AG10803 (cell line): ENCODE results near the gene ZNF248.

Experiments
- DNase-seq: peaks from one replicate; pipeline ENCODE4 v3.0.0; 2010; ENCODE audit warnings: low read depth
- H3K4me3 ChIP-seq: 2 replicates; pipeline ENCODE4 v1.5.1; 2011; ENCODE audit warnings: mild to moderate bottlenecking, low read length, control low read depth
- CTCF ChIP-seq: conservative IDR thresholded peaks from 2 replicates; pipeline ENCODE4 v1.5.1; 2011; ENCODE audit warnings: mild to moderate bottlenecking, low read length, control low read depth, inconsistent platforms

Gene ZNF248

GRCh38 chr10:37856881-37857286 is 526 bp downstream of the ZNF248 start:
- peak; percentile 5 for DNase-seq
- H3K4me3 ChIP-seq, result peak overlapping the region; percentile 70
- TF ChIP-seq CTCF, result no peak

- TF ChIP-seq CTCF, result 0 out of 2 replicates have a peak, but pooled peaks have one; percentile 3
- peak overlapping the region; percentile 10 for H3K4me3 ChIP-seq
- no peak for DNase-seq
Observed at GRCh38 chr10:37855636-37856035, 1.8 kb downstream of the ZNF248 start.

- no peak for TF ChIP-seq CTCF
- no peak overlapping the region for H3K4me3 ChIP-seq
- DNase-seq, result peak; percentile 49
Observed at GRCh38 chr10:37854626-37855025, 2.8 kb downstream of the ZNF248 start.

- TF ChIP-seq CTCF, result no peak
- no peak for DNase-seq
- no peak overlapping the region for H3K4me3 ChIP-seq
Observed at GRCh38 chr10:37844644-37845043, 12.8 kb downstream of the ZNF248 start.

GRCh38 chr10:37839243-37839642 is 18.2 kb downstream of the ZNF248 start:
- no peak for DNase-seq
- no peak overlapping the region for H3K4me3 ChIP-seq
- no peak for TF ChIP-seq CTCF

GRCh38 chr10:37831495-37832333 is 25.7 kb downstream of the ZNF248 start:
- DNase-seq, result no peak
- no peak overlapping the region for H3K4me3 ChIP-seq
- no peak for TF ChIP-seq CTCF

GRCh38 chr10:37826806-37827205 is 30.6 kb downstream of the ZNF248 start:
- no peak for DNase-seq
- no peak overlapping the region for H3K4me3 ChIP-seq
- TF ChIP-seq CTCF, result no peak
